Measurements from ENCODE around the gene TMEM51.
"Not testable (repeated sequence)": the region's sequence is repeated elsewhere in the genome, so short reads cannot be mapped to it uniquely, and the experiment has no call there.

The TMEM51 gene

GRCh38 chr1:15155888-15156741 is 2.6 kb downstream of the TMEM51 start:
- DNase-seq, result no peak

- no peak for DNase-seq
These were observed 3.3 kb downstream of the TMEM51 start for GRCh38 chr1:15156807-15157380.

DNA sequence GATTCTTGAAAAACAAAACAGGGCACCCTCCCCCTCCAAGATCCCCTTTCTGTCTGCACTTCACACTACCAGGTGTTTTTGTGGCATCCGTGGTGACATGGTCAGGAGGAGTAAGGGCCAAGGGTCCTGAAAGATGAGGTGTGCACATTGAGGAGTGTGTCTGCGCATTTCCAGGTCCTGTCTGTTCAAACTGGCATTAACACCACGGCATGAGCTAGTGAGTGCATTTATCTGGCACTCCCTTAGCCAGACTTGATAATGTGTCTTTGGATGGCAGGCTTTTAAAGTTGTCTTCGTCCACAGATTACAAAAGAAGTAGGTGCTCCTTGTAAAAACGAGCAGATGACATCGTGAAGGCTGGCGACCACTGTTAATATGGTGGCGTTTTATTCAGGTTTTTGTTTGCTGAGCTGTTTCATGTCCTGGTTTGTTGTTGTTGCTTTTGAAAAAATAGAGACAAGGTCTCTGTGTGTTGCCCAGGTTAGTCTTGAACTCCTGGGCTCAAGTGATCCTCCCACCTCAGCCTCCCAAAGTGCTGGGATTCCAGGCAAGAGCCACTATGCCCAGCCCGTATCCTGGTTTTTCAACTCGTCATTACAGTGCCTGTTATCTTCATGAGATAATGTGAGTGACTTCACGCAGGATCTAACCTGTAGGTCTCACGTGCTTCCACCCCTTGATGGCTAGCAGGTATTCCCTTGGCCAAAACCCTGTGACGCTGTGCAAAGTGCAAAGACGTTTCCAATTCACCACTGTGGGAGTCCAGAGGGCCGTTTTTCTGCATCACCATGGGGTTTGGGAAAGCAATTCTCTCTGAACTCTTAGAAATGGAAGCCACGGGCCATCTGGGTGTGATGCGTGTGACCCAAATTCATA is 4.2 kb downstream of the TMEM51 start:
- no peak for DNase-seq

DNA sequence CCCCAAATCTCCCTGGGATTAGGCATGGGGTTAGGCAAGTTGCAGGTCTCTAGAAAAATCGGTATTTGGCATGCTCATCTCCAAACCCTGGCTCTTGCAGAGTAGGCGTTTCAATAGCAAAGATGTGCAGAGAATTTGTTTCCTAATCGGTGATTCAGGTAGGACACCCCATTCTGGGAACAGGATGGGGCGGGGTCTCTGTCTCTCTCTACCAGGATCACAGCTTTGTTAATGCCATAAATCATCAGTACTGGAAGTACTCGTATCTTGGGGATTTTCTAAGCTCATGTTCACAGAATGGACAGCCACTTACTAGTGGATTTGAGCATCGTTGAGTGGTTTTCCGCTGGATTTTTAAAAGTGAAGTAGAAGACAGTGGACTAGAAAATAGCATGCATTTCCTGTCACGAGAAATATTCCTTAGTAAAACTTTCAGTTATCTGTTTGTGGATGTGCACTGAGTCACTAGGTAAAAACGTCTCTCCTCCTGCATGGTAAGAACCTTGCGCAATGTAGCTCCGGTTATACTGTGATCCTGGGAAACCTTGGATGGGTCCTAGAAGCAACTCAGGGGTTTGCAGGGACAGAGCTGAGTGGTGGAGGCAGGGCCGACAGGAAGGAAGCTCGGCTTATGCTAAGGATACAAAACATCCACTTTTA is 5.1 kb downstream of the TMEM51 start:
- DNase-seq, result no peak

DNA sequence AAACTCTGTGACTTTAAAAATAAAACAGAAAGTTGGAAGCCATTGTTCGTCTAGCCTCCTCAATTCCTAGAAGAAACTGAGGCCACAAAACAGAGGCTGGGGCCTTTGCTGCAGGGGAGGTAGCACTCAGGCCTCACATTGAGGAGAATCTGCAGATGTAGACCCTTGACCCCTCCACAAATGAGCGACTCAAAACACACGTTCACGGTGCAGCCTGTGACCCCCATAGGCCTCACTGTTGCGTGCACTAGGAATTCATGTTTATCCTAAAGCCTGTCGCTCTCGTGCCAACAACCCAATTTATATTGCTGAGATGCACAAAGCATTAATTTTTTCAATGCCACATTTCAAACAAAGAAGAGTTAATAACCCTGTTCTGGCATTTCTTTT is 5.6 kb downstream of the TMEM51 start:
- no peak for DNase-seq

DNA sequence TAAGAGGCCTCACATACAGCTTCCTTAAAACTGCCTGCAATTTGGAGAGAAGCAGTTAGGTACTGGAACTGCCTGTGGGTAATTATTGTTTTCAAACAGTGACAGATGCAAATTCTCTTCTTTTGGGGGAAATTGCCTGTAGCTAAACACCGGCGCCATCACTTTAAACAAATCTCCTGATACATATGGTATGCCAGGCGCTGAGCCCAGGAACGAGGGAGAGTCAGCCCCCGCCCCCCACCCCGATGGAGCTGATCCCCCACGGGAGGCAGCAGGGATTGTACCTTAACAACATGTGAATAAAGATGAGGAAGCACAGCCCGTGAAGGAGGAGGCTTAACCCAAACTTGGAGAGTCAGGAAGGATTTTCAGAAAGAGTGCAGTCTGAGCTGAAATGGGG is 7.1 kb downstream of the TMEM51 start:
- DNase-seq, result no peak

- no peak for DNase-seq
These were observed 13.8 kb downstream of the TMEM51 start for GRCh38 chr1:15167386-15167785.

GRCh38 chr1:15168479-15168878 is 14.9 kb downstream of the TMEM51 start:
- no peak for DNase-seq

DNA sequence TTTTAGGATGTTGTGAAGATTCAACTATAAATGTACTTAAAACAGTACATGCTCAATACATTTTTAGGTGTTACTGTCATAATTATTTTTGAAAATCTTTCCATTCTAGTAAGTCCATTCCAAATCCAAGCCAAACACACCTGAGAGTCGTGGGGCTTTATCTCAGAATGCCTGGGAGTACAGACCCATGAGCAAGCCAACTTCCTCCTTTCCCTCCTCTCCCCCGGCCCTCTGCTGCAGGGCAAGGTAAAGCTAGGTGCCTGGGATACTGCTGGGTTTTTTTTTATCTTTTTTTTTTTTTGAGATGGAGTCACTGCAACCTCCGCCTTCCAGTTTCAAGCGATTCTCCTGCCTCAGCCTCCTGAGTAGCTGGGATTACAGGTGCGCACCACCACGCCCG is 16.5 kb downstream of the TMEM51 start:
- DNase-seq, result no peak

- DNase-seq, result no peak
These were observed 17.8 kb downstream of the TMEM51 start for GRCh38 chr1:15171271-15171908.

GRCh38 chr1:15172405-15173259 is 19.1 kb downstream of the TMEM51 start:
- no peak for DNase-seq

GRCh38 chr1:15173863-15174614 is 20.5 kb downstream of the TMEM51 start:
- DNase-seq, result no peak

GRCh38 chr1:15174615-15174983 is 21.1 kb downstream of the TMEM51 start:
- DNase-seq, result no peak

- DNase-seq, result not testable (repeated sequence)
These were observed 22.0 kb downstream of the TMEM51 start for GRCh38 chr1:15175324-15176094.

- no peak for DNase-seq
These were observed 22.6 kb downstream of the TMEM51 start for GRCh38 chr1:15176120-15176519.

GRCh38 chr1:15176898-15177665 is 23.5 kb downstream of the TMEM51 start:
- DNase-seq, result no peak

DNA sequence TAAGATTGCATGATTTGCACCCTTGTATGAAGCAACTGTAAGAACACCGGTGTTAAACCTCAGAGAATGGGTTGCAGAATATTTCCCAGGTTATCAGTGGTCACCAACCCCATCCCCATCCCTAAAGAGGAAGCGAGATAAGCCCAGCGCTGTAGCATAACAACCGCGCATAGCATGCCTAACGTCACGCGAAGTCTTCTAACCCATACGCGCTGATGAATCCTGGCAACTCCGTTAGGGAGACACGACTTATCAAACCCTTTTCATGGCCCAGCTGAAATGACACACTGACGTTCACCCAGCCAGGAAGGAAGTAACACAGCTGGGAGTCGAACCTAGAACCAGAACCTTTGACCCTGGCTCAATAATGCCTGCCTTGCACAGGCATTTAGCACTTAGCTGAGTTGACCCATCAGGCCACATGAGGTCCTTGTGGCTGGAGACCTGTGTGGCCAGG is 24.2 kb downstream of the TMEM51 start:
- DNase-seq, result no peak

DNA sequence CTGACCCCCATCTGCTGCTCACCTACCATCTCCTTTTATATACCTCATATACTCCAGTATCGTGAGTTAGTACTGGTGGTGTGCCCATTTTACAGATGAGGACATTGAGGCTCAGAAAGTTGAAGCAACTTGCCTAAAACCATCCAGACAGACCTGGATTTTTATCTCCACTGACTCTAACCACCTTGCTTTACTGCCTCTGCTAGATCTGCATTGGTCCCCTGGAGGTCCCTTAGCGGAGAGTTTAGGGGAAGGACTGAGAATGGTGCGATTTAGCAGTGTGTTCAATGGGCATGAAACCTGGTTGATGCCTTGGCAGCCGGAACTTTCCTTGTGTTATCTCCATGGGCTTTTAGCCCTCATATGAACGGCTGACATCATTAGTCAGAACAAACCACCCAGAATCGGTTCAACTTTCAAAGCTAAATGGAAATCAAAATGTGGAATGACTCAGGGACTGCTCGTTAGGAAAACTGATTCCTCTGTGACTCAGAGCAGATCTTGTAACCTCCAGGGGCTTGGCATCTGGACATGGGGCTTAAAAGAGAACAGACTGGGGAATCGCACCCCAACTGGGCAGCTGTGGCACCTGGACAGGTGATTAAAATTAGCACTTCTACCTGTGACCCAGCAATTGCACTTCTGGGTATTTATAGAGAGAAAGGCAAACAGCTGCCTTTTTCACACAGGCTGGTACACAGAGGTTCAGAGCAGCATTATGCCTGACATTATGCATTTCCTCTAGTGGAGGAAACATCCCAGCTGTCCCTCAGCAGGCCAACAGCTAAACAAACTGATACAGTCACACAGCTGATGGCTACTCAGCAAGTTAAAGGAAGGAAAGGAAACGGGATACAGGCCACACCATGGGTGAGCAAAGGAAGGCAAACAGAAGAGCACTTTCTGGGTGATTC is 25.3 kb downstream of the TMEM51 start:
- no peak for DNase-seq

All from Kasumi-1 (cell line).